GM12878 (cell line): Measurements from ENCODE around the gene COL4A3. TPM values are rescaled to one million over a fixed set of nuclear protein-coding genes. Genes with fewer than 3 reads are reported as not detected.
A peak's percentile ranks its signal among the peaks of the same experiment; 100 is the strongest.

Experiments
- ATAC-seq: fragments of 200-7000 bp; cut with Tn5 transposase; 3 replicates; pipeline ENCODE4 v1.9.1; 2020; ENCODE audit warnings: mild to moderate bottlenecking, moderate library complexity
- BruUV-seq: library from RNA; stranded (reverse); fragments of 400-500 nt; replicated peaks from 2 replicates; lab custom pipeline; 2021; lab: Mats Ljungman, UMichigan
- CTCF ChIA-PET: fragments of 300-600 bp; sonication (Branson Sonifier 250); formaldehyde crosslinking; extraction: SDS; loops from one replicate; lab custom pipeline; 2021; ENCODE audit warnings: inconsistent platforms; lab: Yijun Ruan, JAX
- POLR2A ChIA-PET: fragments of 350-600 bp; formaldehyde crosslinking; extraction: SDS; loops from one replicate; lab custom pipeline; 2021; ENCODE audit warnings: inconsistent platforms; lab: Charles Lee
- RAD21 ChIA-PET: fragments of 300-600 bp; sonication (Branson Sonifier 250); formaldehyde crosslinking; loops from one replicate; lab custom pipeline; 2023; ENCODE audit warnings: antibody characterized with exemption; ENCODE audit not compliant: unreplicated experiment; lab: Charles Lee
- SMC1A ChIA-PET: fragments of 300-600 bp; sonication (Branson Sonifier 250); formaldehyde crosslinking; loops from one replicate; lab custom pipeline; 2023; ENCODE audit not compliant: unreplicated experiment, uncharacterized antibody; lab: Charles Lee
- DNase-seq: peaks from one replicate; pipeline ENCODE4 v3.0.0-alpha.2; 2011; ENCODE audit warnings: low read depth, low spot score
- FAIRE-seq: peaks from 3 replicates; lab custom pipeline; 2011; peaks lifted over from hg19 to GRCh38; lab: Jason Lieb, UNC
- H2AFZ ChIP-seq: 2 replicates; pipeline ENCODE4 v1.6.0; 2011; ENCODE audit warnings: low read depth, low read length, control low read depth; ENCODE audit not compliant: control insufficient read depth
- H3K27ac ChIP-seq: 2 replicates; pipeline ENCODE4 v1.5.1; 2011; ENCODE audit warnings: control low read depth; ENCODE audit not compliant: control insufficient read depth, insufficient read depth
- H3K27me3 ChIP-seq, 2 experiments: replicated peaks in 1 of 2; 2 replicates each; pipeline versions ENCODE4 v1.6.0 to v1.6.1; 2011; ENCODE audit warnings: low read length in 1 of 2; ENCODE audit not compliant: control insufficient read depth in 2 of 2, insufficient read depth in 2 of 2
- H3K36me3 ChIP-seq, 2 experiments: 2 replicates each; pipeline ENCODE4 v1.5.1; 2011; ENCODE audit warnings: low read length in 1 of 2; ENCODE audit not compliant: control insufficient read depth in 2 of 2, insufficient read depth in 2 of 2
- H3K4me1 ChIP-seq: 2 replicates; pipeline ENCODE4 v1.6.1; 2011; ENCODE audit warnings: mild to moderate bottlenecking, low read length, moderate library complexity, mixed read lengths; ENCODE audit not compliant: control insufficient read depth, insufficient read depth
- H3K4me2 ChIP-seq: 2 replicates; pipeline ENCODE4 v1.6.0; 2011; ENCODE audit warnings: control low read depth; ENCODE audit not compliant: control insufficient read depth, insufficient read depth
- H3K4me3 ChIP-seq: fragments of 200-600 bp; sonication (generic); 2 replicates; pipeline ENCODE4 v1.5.1; 2016
- H3K79me2 ChIP-seq: 2 replicates; pipeline ENCODE4 v1.6.0; 2011; ENCODE audit warnings: low read length; ENCODE audit not compliant: control insufficient read depth, insufficient read depth
- H3K9ac ChIP-seq: 2 replicates; pipeline ENCODE4 v1.8.0; 2011; ENCODE audit warnings: low read length, control low read depth, mixed read lengths; ENCODE audit not compliant: control insufficient read depth, insufficient read depth
- H3K9me3 ChIP-seq: replicated peaks from 3 replicates; pipeline ENCODE4 v1.5.1; 2011; ENCODE audit warnings: mild to moderate bottlenecking, low read length; ENCODE audit not compliant: control insufficient read depth, insufficient read depth
- H4K20me1 ChIP-seq: 2 replicates; pipeline ENCODE4 v1.6.0; 2011; ENCODE audit not compliant: control insufficient read depth, insufficient read depth
- EED ChIP-seq: sonication (generic); IDR thresholded peaks from 2 replicates; pipeline ENCODE4 v1.6.1; 2016; ENCODE audit warnings: antibody characterized with exemption, low read depth
- IKZF2 ChIP-seq, 2 experiments: fragments of 450-650 bp; IDR thresholded peaks; 2 replicates each; pipeline ENCODE4 v1.6.1; 2017; ENCODE audit warnings: mild to moderate bottlenecking in 2 of 2, moderate library complexity in 2 of 2
- JUND ChIP-seq: IDR thresholded peaks from 2 replicates; pipeline ENCODE4 v1.6.1; 2012; ENCODE audit warnings: low read depth, mild to moderate bottlenecking, low read length, improper control_type of control experiment, moderate library complexity
- MLLT1 ChIP-seq: fragments of 450-650 bp; IDR thresholded peaks from 2 replicates; pipeline ENCODE4 v1.6.1; 2016; ENCODE audit warnings: mild to moderate bottlenecking
- MXI1 ChIP-seq: fragments of 150-350 bp; IDR thresholded peaks from 2 replicates; pipeline ENCODE4 v1.6.1; 2011; ENCODE audit warnings: low read depth, mild to moderate bottlenecking, inconsistent platforms, low read length, improper control_type of control experiment
- NRF1 ChIP-seq: conservative IDR thresholded peaks from 2 replicates; pipeline ENCODE4 v1.6.1; 2011; ENCODE audit warnings: mild to moderate bottlenecking, low read depth, low read length, improper control_type of control experiment
- PKNOX1 ChIP-seq: fragments of 450-650 bp; IDR thresholded peaks from 2 replicates; pipeline ENCODE4 v1.6.1; 2016; ENCODE audit warnings: mild to moderate bottlenecking
- POLR2AphosphoS5 ChIP-seq: IDR thresholded peaks from 2 replicates; pipeline ENCODE4 v1.6.1; 2011; ENCODE audit warnings: mild to moderate bottlenecking, low read length, inconsistent platforms
- RELB ChIP-seq: fragments of 450-650 bp; IDR thresholded peaks from 2 replicates; pipeline ENCODE4 v1.6.1; 2017; ENCODE audit warnings: low read depth, mild to moderate bottlenecking, moderate library complexity
- RUNX3 ChIP-seq: IDR thresholded peaks from 2 replicates; pipeline ENCODE4 v1.6.1; 2012; ENCODE audit warnings: low read length, inconsistent platforms
- SREBF2 ChIP-seq: IDR thresholded peaks from 2 replicates; pipeline ENCODE4 v1.6.1; 2012; ENCODE audit warnings: mild to moderate bottlenecking, low read length
- TAF1 ChIP-seq: IDR thresholded peaks from 2 replicates; pipeline ENCODE4 v1.6.1; 2011; ENCODE audit warnings: mild to moderate bottlenecking, low read depth, low read length, borderline replicate concordance
- ZBTB4 ChIP-seq: fragments of 450-650 bp; formaldehyde crosslinking; IDR thresholded peaks from 2 replicates; pipeline ENCODE4 v1.4.0; 2022; ENCODE audit warnings: mild to moderate bottlenecking, moderate library complexity
- ZNF24 ChIP-seq: fragments of 450-650 bp; IDR thresholded peaks from 2 replicates; pipeline ENCODE4 v1.6.1; 2017; ENCODE audit warnings: antibody characterized with exemption, mild to moderate bottlenecking
- whole genome bisulfite sequencing: methylation state at CpG from one replicate; pipeline ENCODE4 v1.1.6; 2016; ENCODE audit warnings: low lambda C conversion rate; ENCODE audit not compliant: insufficient replicate concordance, insufficient coverage; ENCODE audit errors: missing lambda C conversion rate; 5-methylcytosine and 5-hydroxymethylcytosine counted together
- in situ Hi-C: fragments of 300-500 bp; cut with MboI; formaldehyde crosslinking; loops from 9 replicates; pipeline ENCODE4 v1.14.3; 2018; ENCODE audit warnings: mixed read lengths
- intact Hi-C: fragments of 100-400 bp; cut with micrococcal nuclease; formaldehyde crosslinking; loops from one replicate; pipeline ENCODE4 v1.14.2; 2022; ENCODE audit not compliant: unreplicated experiment
- polyA plus RNA-seq, 11 experiments: library from polyadenylated mRNA; depleted of rRNA in 4 of 11; unstranded in 6 of 11; stranded (reverse) in 5 of 11; fragments of >200 nt; fragmentation: Nextera tagmentation in 4 of 11; fragmentation: Illumina TruSeq in 1 of 11; extraction: Ambion mirVana in 4 of 11; extraction: Trizol in 1 of 11; gene quantifications; 1 replicate in 1 of 11; 2 replicates in 10 of 11; pipeline versions ENCODE4 v1.2.1 to v1.2.3, GENCODE V29; 2011 to 2016; ENCODE audit warnings: inconsistent platforms in 2 of 11, missing spikeins in 2 of 11, low read depth in 1 of 11
- total RNA-seq, 4 experiments: library from RNA; depleted of rRNA in 3 of 4; stranded (reverse); fragments of >200 nt in 3 of 4; fragmentation: Illumina TruSeq in 1 of 4; extraction: Trizol in 1 of 4; gene quantifications; 2 replicates each; pipeline versions ENCODE4 v1.2.1 to v1.2.3, GENCODE V29; 2013 to 2021

The COL4A3 gene
- total and polyA plus RNA-seq, 10 of the 15 experiments (the other 5 are each of a cell fraction or from before 2014, with no cell fraction given) = 0.34 to 10.5 (median 3.8) TPM

- Histone ChIP-seq H3K9me3 (no peaks in the 10 kb centered on the region), H3K4me2 (peak overlapping the region; percentile 22; the same call in 1 of the 2 replicates), H3K4me1 (no peaks in the 10 kb centered on the region; the same call in 1 of the 2 replicates), H3K79me2 (no peaks in the 10 kb centered on the region), H3K27ac (peak overlapping the region; percentile 73), H3K36me3 (peaks cover 0 to 20% of the 10 kb centered on the region in 2 experiments; a peak in 3 of 4 replicates), H2AFZ (peak overlapping the region; percentile 77), H3K27me3 (no peaks in the 10 kb centered on the region), H4K20me1 (no peaks in the 10 kb centered on the region), H3K9ac (peak overlapping the region; percentile 47), H3K4me3 (0 out of 2 replicates have a peak overlapping the region, but pooled peaks have one; percentile 20)
- POLR2A ChIA-PET = interaction anchor here (0.5 to 1.1 kb wide), 2 partner anchors 22 to 26 kb away, joined by 3 to 5 read pairs; no protein-coding TSS in a partner anchor
- CTCF ChIA-PET = interaction anchor here (0.5 to 2.9 kb wide), 10 partner anchors 10 to 539 kb away, joined by 3 to 18 read pairs (median 5); no protein-coding TSS in a partner anchor
- DNase-seq (peak; percentile 37), FAIRE-seq (peak; percentile 7), ATAC-seq (peak; percentile 96)
- TF ChIP-seq POLR2AphosphoS5 (peak; percentile 37; the same call in 1 of the 2 replicates), MXI1 (no peak), PKNOX1 (peak; percentile 54; the same call in 1 of the 2 replicates), RELB (peak; percentile 48; the same call in 1 of the 2 replicates), ZBTB4 (CRISPR knock-in tag) (no peak), IKZF2 (IDR thresholded peaks at IDR 0.05) (peak in 1 of 2 experiments; percentile 16; a peak in 2 of 4 replicates), RUNX3 (peak; percentile 4; the same call in 1 of the 2 replicates), NRF1 (no peak), EED (peak; percentile 62), SREBF2 (no peak), ZNF24 (no peak), TAF1 (0 out of 2 replicates have a peak, but pooled peaks have one; percentile 35), JUND (no peak), MLLT1 (no peak)
- no TSS peak for BruUV-seq
- WGBS = 24% methylated on average over 4 of the region's 4 CpGs
- intact Hi-C loops (no loop called here), in situ Hi-C loops (no loop called here)
- SMC1A ChIA-PET = interaction anchor here (0.6 to 1.9 kb wide), 8 partner anchors 10 to 432 kb away, joined by 3 to 13 read pairs (median 4); no protein-coding TSS in a partner anchor
- RAD21 ChIA-PET = interaction anchor here (0.8 to 1.4 kb wide), 9 partner anchors 10 to 106 kb away, joined by 3 to 5 read pairs (median 3); no protein-coding TSS in a partner anchor
Measured at GRCh38 chr2:227351639-227352038, 187.2 kb downstream of the COL4A3 start.
